ACHN (cell line): ENCODE measurements around the gene SLIRP.
"Not testable (repeated sequence)": the region's sequence is repeated elsewhere in the genome, so short reads cannot be mapped to it uniquely, and the experiment has no call there.

Experiments used
- DNase-seq: peaks from one replicate; pipeline ENCODE4 v3.0.0-alpha.2; 2015
- in situ Hi-C: cut with HindIII; loops from 2 replicates; pipeline ENCODE4 v1.10.0; 2017; ENCODE audit warnings: low sequenced_read_pairs, low pct_ligation_motif_present, low pct_unique_long_range_greater_than_20kb

The SLIRP gene

DNA sequence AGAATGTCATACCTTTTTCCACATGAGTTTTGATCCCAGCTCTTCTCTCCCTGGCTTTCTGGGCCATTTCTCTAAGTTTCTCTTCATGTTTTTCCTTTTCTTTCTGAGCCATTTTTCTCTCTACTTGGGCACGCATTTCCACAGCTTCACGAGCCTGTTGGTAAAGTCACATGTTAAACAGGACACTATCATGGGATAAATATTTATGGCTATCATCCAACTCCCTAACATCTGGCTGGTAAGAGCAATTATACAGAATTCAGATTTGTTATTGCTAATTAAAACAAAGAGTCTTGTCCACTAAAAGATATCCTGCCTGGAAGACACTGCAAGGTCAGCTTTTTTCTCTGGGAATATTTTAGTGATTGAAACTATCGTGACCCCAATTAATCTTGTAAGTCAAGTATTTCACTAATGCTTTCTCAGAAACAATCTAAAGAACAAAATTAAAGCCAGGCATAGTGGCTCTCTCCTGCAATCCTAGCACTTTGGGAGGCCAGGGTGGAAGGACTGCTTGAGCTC, 23.1 kb downstream of the SLIRP start:
- in situ Hi-C loops = no loop called here
- DNase-seq = no peak

DNA sequence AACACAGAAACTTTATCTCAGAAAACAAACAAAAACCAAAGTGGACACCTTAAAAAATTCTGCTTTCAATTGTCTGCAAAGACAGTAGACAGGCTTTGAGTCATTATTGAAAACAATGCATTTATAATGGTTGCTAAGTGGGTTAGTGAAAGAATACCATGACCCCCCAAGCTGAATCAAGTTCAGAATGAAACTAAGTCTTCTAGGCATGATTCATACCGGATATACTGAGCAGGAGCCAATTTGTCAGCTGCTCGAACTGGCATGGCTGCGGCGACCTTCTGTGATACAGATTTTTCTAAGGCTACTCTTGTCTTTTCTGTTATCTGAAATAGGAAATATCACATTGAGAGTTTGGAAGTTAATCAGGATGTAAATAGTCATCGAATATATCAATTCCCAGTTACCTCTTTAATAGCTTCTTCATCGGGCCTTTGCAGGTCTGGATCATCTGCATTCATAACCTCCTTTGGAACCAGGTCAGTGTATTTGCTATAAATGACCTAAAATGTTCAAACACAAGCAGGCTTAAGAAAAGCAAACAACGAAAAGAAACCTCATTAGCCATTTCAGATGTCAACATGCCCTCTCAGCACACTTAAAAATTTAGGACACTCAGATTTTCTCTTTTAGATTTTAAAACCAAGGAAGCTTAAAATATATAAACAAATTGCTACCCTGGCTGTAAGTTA, 30.8 kb downstream of the SLIRP start:
- DNase-seq = no peak
- in situ Hi-C loops = no loop called here

GRCh38 chr14:77741438-77741837, 33.5 kb downstream of the SLIRP start:
- in situ Hi-C loops = no loop called here
- DNase-seq = no peak

DNA sequence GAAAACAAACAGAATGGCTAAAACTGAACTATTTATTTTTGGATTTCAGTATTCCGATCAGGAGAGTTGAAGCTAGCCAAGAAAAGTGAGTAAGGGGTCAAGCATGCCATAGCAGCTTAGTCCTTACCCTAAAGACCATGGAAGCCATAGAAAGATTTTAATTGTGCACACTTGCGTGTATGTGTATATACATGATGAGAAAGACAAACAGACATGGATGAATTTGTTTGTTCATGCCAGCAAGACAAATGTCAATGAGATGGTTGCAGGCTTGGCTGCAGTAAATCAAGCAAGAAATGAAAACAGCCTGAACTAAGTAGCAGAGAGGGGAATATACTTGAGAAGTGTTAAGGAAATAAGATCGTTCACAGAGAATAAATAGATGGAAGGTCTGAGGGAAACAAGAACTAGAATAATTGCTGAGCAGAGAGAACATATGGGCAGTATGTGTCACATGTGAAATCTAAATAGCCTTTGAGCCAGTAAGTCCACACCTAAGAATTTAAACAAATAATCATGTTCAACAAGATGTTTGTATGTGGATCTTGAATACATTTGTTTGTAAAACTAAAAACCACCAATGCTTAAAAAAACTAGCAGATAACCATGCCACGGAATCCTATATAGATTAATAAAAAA, 38.3 kb downstream of the SLIRP start:
- in situ Hi-C loops = no loop called here
- DNase-seq = no peak

- DNase-seq, in situ Hi-C loops: not testable (repeated sequence)
Observed at GRCh38 chr14:77747425-77747824, 39.5 kb downstream of the SLIRP start.

- in situ Hi-C loops = no loop called here
- DNase-seq = no peak
Observed at GRCh38 chr14:77752266-77752665, 44.4 kb downstream of the SLIRP start.

GRCh38 chr14:77752799-77753516, 45.1 kb downstream of the SLIRP start:
- in situ Hi-C loops = no loop called here
- no peak for DNase-seq

GRCh38 chr14:77760381-77761204, 52.7 kb downstream of the SLIRP start, which contains the start of gene SNW1:
SNW1 (minus strand) TSS chr14:77761156; CDS start chr14:77761127, 29 bp downstream.
- in situ Hi-C loops = no loop called here
- peak; percentile 94 for DNase-seq

GRCh38 chr14:77761205-77761931, 53.5 kb downstream of the SLIRP start:
- peak; percentile 59 for DNase-seq
- in situ Hi-C loops = no loop called here

- no peak for DNase-seq
- in situ Hi-C loops = no loop called here
Observed at GRCh38 chr14:77763316-77763715, 55.4 kb downstream of the SLIRP start.

- in situ Hi-C loops = no loop called here
- no peak for DNase-seq
Observed at GRCh38 chr14:77763978-77764377, 56.1 kb downstream of the SLIRP start.
